NOMO-1 treated with DMSO at 0.1 percent for 48 hours (cell line): Measurements from ENCODE around the gene PITPNM1.
"Not testable (repeated sequence)": the region's sequence is repeated elsewhere in the genome, so short reads cannot be mapped to it uniquely, and the experiment has no call there.

Experiments
- DNase-seq: peaks from one replicate; lab custom pipeline; 2025; ENCODE audit not compliant: unreplicated experiment; lab: John Stamatoyannopoulos, UW

Gene PITPNM1

GRCh38 chr11:67504950-67505581, at the start of gene PITPNM1:
Gene PITPNM1, minus strand, starts transcription at chr11:67505363. Its CDS starts 1,183 bp downstream, at chr11:67504180.
- DNase-seq, result peak; percentile 36

DNA sequence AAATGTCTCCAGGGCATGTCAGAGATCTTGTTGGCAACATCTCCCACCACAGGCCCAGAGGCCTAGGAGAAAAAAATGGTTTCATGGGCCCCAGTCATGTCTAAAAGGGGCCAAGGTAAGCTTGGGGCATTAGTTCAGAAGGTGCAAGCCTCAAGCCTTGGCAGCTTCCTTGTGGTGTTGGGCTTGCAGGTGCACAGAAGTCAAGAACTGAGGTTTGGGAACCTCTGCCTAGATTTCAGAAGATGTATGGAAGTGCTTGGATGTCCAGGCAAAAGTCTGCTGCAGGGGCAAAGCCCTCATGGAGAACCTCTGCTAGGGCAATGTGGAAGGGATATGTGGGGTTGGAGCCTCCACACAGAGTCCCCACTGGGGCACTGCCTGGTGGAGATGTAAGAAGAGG, 46.5 kb upstream of the PITPNM1 start:
- DNase-seq, result not testable (repeated sequence)

- DNase-seq, result no peak
These were observed 46.0 kb upstream of the PITPNM1 start for GRCh38 chr11:67551127-67551526.

DNA sequence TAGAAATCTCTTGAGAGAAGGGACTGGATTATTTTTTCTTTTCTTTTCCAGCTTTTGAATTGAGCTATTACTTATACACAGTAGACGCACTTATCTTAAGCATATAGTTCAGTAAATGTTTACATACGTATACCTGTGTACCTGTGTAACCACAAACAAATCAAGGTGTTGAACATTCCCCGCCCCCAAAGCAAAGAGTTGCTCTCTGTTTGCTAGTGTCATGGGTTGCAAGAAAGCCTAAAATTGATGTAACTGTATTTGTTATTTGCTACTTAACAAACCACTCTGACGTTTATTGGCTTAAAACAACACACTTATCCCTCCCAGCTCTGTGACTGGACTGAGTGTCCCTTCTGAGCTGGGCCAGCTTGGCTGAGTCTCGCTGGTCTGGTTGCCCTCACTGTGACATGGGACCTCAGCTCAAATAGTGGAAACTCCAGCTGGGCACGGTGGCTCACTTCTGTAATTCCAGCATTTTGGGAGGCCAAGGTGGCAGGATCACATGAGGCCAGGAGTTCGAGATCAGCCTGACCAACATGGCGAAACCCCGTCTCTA, 43.5 kb upstream of the PITPNM1 start:
- no peak for DNase-seq

- DNase-seq, result not testable (repeated sequence)
These were observed 42.9 kb upstream of the PITPNM1 start for GRCh38 chr11:67548112-67548511.

- DNase-seq, result no peak
These were observed 40.1 kb upstream of the PITPNM1 start for GRCh38 chr11:67545280-67545679.

DNA sequence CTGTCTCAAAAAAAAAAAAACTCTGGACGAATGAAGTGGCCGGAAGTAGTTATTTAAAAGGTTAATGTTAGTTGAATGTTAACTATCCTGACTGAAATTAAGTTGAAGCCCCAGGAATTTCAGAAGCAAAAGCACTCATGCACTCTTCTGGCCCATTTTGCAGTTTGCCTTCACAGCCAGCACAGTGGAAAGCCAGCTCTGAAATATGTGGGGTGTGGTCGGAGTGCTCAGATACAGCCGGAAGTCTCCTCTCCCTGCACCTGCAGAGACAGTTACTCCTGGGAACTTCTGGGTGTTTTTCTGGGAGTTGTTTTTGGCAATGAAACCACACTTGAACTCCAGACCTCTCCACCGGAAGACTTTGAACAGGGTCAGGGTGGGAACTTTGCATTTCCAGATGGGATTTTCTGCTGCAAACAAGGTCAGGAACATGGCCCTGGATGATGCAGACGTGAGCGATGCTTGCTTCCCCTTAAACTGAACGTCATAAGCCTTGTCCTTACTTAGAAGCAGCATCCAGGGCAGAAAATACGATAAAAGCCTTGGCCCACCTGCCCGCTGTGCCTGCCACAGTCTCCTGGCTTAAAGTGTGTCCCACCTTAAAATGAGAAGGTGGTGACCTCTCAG, 39.6 kb upstream of the PITPNM1 start:
- no peak for DNase-seq

DNA sequence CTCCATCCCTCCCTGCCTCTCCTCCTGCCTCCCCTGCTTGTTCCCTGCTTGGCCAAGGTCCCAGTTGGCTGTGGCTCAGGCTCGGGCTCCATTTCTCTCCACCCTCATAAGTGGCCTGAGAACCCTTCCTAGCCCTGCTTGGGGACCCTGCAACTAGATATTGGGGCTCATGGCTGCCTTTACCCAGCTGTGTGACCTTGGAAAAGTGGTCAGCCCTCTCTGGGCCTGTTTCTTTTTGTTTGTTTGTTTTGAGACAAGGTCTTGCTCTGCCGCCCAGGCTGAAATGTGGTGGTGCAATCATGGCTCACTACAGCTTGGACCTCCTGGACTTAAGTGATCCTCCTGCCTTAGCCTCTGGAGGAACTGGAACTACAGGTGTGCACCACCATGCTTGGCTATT, 38.4 kb upstream of the PITPNM1 start:
- no peak for DNase-seq

DNA sequence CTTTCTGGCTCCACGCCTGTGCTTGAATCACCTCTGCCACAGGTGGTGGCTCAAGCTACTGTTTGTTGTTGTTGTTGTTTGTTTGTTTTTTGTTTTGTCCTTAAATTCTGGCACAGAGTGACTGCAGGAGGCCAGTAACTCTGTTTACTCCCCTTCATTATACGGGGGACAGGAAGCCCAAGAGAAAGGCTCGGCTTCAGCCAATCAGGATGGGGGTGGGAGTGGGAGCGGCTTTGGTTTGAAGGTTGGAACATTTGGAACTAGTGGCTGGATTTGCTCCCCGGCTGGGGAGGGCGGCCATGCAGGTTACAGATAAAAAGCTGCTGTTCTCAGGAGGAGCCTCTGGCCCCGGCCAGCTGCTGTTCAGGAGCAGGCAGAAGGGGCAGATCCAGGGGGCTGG, 37.8 kb upstream of the PITPNM1 start:
- DNase-seq, result no peak

GRCh38 chr11:67542169-67542568, 37.0 kb upstream of the PITPNM1 start:
- DNase-seq, result no peak

DNA sequence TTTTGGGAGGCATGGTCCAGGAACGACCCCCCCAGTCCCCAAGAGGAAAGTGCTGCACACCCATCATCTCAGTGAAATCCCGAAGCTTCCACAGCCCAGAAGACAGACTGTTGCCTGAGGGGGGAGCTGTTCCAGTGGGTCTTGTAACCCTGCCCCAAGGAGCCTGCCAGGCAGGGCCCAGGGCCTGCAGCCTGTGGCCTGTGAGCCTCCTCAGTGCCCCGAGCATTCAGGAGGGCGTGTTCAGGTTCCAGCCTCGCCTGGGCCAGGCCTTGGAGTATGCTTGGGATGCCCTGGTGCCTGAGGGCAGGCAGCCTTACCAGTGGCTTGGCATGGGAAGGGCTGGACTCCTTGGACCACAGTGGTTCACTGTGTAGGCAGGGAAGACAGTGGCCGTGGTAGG, 36.0 kb upstream of the PITPNM1 start:
- no peak for DNase-seq

- no peak for DNase-seq
These were observed 34.4 kb upstream of the PITPNM1 start for GRCh38 chr11:67539550-67539949.

DNA sequence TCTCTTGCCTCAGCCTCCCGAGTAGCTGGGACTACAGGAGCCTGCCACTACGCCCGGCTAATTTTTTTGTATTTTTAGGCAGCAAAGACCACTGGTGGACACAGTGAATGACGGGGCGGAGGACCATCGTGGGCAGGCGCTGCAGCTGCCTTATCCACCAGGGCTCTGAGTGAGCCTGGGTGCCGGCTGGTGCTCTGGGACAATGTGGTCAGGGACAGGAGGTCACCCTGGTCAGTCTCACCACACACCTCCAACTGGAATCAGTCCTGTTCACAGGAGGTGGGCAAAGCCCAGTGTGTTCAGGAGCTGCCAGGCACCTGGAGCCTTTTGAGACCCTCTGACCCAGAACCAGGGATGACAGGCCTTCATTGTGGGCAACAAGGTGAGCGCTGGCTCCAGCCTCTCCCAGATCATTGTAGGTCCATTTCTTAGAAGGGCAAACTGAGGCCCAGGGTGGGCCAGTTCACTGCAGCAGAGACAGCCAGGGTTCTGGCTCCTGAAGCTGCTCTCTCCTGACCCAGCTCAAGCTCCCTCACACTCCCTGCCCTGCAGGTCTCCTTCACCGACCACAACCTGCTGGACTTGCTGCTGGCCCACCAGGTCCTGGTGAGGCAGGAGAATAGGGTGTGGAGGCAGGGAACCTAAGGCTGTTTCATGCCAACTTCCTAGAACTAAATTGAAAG, 33.8 kb upstream of the PITPNM1 start:
- no peak for DNase-seq

- DNase-seq, result no peak
These were observed 33.1 kb upstream of the PITPNM1 start for GRCh38 chr11:67538306-67538705.

DNA sequence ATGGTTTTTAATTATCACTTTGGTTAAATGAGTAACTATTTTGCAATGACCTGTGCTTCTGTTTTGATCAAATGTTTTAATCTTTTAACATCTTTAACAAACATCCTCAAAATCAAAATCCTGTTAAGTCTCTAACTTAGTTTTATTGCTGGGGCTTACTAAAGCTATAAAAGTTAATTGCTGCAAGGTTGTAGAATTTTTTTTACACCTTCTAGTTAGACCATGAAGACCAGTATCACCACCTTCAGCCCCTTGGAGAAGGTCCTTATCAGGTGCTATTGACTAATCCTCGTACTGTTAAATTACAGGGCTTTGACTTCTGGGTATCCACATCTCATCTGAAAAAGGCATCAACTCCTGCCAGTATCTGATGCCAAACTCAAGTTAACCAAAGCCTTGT, 30.4 kb upstream of the PITPNM1 start:
- DNase-seq, result no peak

DNA sequence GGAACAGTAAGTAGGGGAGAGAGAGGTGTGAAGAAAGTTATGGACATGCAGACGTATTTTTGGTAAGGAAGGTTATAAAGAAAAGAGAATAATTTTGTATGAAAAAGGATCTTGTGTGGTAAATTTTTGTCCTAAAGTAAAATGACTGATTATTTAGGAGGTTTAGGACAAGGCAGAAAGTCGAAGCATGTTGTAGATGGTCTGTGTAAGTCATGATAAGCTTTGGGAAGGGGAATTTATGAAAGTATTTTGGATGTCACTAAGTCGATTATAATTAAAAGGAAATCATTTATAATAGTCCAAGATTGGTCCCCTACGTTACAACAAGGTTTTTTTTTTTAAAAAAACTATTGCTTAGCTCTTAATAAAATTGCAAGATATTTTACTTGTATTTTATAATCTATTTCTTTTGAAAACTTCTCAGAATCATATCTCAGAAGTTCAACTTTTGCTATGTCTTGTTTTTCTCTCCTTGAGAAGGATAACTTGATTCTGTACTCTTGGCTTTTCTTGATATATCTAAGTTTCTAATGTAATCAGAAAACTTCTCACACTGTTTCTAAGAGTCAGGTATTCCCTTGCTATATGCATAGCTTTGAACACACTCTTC, 29.0 kb upstream of the PITPNM1 start:
- no peak for DNase-seq

DNA sequence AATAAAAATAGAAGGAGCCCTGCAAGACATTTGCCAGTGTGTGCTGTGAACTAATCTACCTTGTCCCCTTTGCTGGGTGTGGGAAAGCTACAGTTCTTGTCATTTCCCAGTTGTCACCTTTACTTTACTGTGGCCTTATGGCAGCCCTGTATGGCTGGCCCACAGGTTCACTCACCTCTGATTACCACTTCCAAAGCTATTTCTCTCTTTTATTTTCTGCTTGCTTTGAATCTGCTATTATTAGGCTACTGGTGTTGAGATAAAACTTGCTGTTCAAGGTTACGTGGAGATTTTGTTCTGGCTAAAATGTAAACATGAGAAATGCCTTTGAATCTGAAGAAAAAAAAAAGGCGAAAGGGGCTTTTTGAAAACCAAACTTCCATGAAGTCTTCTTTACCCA, 27.7 kb upstream of the PITPNM1 start:
- DNase-seq, result no peak

DNA sequence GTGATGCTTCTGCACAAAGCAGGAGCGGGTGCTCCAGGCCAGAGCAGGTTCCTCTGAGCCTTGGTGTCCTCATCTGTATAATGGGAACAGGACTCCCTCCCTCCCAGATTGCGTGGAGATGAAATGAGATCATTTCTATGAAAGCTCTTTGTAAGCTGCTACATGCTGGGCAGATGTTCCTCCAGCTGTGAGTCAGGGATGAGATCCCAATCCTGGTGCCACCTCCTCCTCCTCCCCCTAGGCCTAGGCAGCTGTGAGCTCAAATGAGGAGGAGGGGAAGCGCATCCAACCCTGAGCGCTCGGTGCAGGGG, 25.1 kb upstream of the PITPNM1 start:
- DNase-seq, result no peak

DNA sequence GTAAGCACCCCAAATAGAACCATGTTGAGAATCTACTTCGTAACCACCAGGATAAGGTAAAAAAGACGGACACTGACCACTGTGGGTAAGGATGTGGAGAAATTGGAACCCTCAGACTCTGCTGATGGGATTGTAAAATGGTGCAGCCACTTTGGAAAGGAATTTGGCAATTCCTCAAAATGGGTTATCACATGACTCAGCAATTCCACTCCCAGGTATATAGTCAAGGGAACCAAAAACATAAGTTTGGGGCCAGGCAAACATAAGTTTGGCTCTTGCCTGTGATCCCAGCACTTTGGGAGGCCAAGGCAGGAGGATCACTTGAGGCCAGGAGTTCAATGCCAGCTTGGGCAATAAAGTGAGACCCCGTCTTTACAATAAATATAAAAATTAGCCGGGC, 23.2 kb upstream of the PITPNM1 start:
- DNase-seq, result no peak

- DNase-seq, result no peak
These were observed 20.3 kb upstream of the PITPNM1 start for GRCh38 chr11:67525275-67525976.

GRCh38 chr11:67524480-67524808, 19.3 kb upstream of the PITPNM1 start:
- DNase-seq, result no peak
